ENCODE results near the gene IL34.
"Not testable (repeated sequence)": the region's sequence is repeated elsewhere in the genome, so short reads cannot be mapped to it uniquely, and the experiment has no call there.

IL34 gene

DNA sequence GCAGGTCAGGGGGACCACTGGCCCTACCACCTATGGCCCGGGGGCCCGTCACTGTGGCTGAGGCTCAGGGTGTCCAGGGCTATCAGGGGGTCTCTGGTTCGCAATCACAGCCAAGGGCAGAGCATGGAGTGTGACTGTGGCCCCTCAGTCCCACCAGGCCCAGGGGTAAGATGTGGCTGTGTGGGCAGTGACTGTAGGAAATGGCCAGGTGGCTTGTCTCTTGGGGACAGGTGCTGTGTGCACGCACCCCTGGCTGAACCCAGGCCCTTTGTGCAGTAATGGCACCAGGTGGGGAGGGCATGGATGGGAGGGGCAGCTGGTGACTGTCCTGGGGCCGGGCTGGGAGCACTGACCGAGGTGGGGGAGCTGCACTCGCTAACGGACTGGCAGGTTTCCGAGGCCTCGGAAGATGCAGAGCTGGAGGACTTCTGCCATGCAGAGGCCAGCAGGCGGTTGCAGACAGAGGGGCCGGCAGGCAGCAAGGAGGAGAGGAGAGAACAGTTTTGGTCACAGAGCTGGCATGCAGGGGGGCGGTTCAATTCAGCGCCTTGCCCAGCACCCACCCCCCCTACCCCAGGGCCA lies 18.8 kb downstream of the IL34 start:
- no peak overlapping the region for H2BK15ac ChIP-seq (ENCODE audit: low read length)
- peak overlapping the region; percentile 6 for H3K14ac ChIP-seq (ENCODE audit: low read length)
- H3K9ac ChIP-seq (ENCODE audit: low read depth, low read length, poor library complexity), result no peak overlapping the region
- peaks cover 32 to 80% of the 10 kb centered on the region in 2 donors for H3K36me3 ChIP-seq (replicated peaks in 1 of 2; ENCODE audit: control insufficient read depth in 2 of 2, insufficient read depth in 2 of 2, low read length in 2 of 2)
- H3K27ac ChIP-seq (replicated peaks; ENCODE audit: low read length), result no peak overlapping the region
- H2BK120ac ChIP-seq (ENCODE audit: low read depth, low read length), result no peak overlapping the region
- H4K91ac ChIP-seq (ENCODE audit: low read depth, low read length, poor library complexity), result no peak overlapping the region
- H3K27me3 ChIP-seq (ENCODE audit: control insufficient read depth in 3 of 3, insufficient read depth in 3 of 3, low read depth in 1 of 3, low read length in 3 of 3), result no peaks in the 10 kb centered on the region
- no peak overlapping the region for H4K8ac ChIP-seq (ENCODE audit: low read depth, low read length)
- no peak overlapping the region for H2AK5ac ChIP-seq (ENCODE audit: low read depth, low read length)
- H3K18ac ChIP-seq (ENCODE audit: low read length), result no peak overlapping the region
- H3K4me2 ChIP-seq (ENCODE audit: insufficient read depth, low read length, poor library complexity, severe bottlenecking), result no peak overlapping the region
- no peak for DNase-seq (ENCODE audit: low spot score)
- no peak overlapping the region for H3K4ac ChIP-seq (ENCODE audit: low read length)
- H3K4me1 ChIP-seq (ENCODE audit: control insufficient read depth in 2 of 2, insufficient read depth in 1 of 2, low read depth in 1 of 2, low read length in 2 of 2), result no peaks in the 10 kb centered on the region
- no CpG with 5 or more reads among the region's 14 CpGs for WGBS, 2 donors (ENCODE audit: extremely low coverage in 2 of 2, insufficient read length in 2 of 2, insufficient replicate concordance in 1 of 2)
- H3K23ac ChIP-seq (ENCODE audit: low read depth, low read length, poor library complexity), result no peak overlapping the region
- H3K4me3 ChIP-seq (ENCODE audit: low read length in 2 of 2), result no peak overlapping the region
- H3K9me3 ChIP-seq (replicated peaks in 1 of 2; ENCODE audit: control insufficient read depth in 2 of 2, insufficient read depth in 1 of 2, low read depth in 1 of 2, low read length in 2 of 2), result peaks cover 7 to 23% of the 10 kb centered on the region in 2 donors
- no peak overlapping the region for H2AFZ ChIP-seq (ENCODE audit: low read length)
- H2BK5ac ChIP-seq (ENCODE audit: low read length), result no peak overlapping the region
- peaks cover 7% of the 10 kb centered on the region for H3K79me1 ChIP-seq (ENCODE audit: low read depth, low read length)
- H2BK12ac ChIP-seq (ENCODE audit: low read length), result no peak overlapping the region

DNA sequence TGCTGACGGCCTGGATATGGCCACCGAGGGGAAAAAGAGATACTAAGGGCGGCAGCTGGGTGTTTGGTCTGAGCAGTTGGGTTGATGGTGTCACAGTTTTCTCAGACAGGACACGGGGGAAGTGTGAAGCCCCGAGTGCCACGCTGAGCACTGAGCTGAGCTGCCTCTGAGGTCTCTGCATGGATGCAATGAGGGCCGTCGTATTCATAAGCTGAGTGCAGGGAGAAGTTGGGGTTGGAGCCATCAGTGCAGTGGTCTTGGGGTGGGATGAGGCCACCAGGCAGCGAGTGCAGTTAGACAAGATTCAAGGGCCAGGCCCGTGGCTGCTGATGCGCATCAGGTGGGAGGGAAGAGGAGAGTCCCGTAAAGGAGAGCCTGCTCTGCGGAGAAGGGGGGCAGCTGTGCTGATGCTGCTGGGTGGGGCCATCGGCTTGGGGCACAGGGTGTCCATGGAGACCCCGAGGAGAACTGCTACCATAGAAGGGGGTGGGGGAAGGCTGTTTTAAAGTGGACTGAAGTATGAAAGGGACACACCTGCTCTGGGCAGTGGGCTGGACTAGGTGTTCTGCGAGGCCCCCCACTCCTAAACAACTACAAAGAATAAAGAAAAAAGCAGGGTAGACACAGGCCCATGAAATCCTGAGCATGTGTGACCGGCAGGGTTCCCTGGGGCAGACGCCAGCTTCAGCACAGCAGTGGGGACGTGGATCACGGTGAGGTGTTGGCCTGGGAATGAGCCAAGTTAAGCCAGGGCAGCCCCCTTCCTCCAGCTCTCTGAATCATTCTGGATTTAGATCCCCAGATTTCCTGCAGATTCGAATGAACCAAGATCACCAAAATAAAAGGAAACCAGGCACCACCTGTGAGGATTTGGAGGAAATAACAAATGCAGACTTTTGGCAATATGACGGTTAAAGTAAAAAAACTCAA lies 19.7 kb downstream of the IL34 start:
- no peaks in the 10 kb centered on the region for H3K4me1 ChIP-seq (ENCODE audit: control insufficient read depth in 2 of 2, insufficient read depth in 1 of 2, low read depth in 1 of 2, low read length in 2 of 2)
- H3K36me3 ChIP-seq (replicated peaks in 1 of 2; ENCODE audit: control insufficient read depth in 2 of 2, insufficient read depth in 2 of 2, low read length in 2 of 2), result peaks cover 33 to 88% of the 10 kb centered on the region in 2 donors
- no peak overlapping the region for H2BK120ac ChIP-seq (ENCODE audit: low read depth, low read length)
- H3K14ac ChIP-seq (ENCODE audit: low read length), result no peak overlapping the region
- H3K9ac ChIP-seq (ENCODE audit: low read depth, low read length, poor library complexity), result no peak overlapping the region
- H2AFZ ChIP-seq (ENCODE audit: low read length), result no peak overlapping the region
- H3K4me3 ChIP-seq (ENCODE audit: low read length in 2 of 2), result peak overlapping the region in 1 of 2 donors; percentile 47
- peaks cover 7 to 28% of the 10 kb centered on the region in 2 donors for H3K9me3 ChIP-seq (replicated peaks in 1 of 2; ENCODE audit: control insufficient read depth in 2 of 2, insufficient read depth in 1 of 2, low read depth in 1 of 2, low read length in 2 of 2)
- peak overlapping the region; percentile 53 for H2BK5ac ChIP-seq (ENCODE audit: low read length)
- H2AK5ac ChIP-seq (ENCODE audit: low read depth, low read length), result no peak overlapping the region
- H3K27ac ChIP-seq (replicated peaks; ENCODE audit: low read length), result no peak overlapping the region
- no peak overlapping the region for H3K18ac ChIP-seq (ENCODE audit: low read length)
- no peaks in the 10 kb centered on the region for H3K27me3 ChIP-seq (ENCODE audit: control insufficient read depth in 3 of 3, insufficient read depth in 3 of 3, low read depth in 1 of 3, low read length in 3 of 3)
- no peak overlapping the region for H3K23ac ChIP-seq (ENCODE audit: low read depth, low read length, poor library complexity)
- WGBS, 2 donors (ENCODE audit: extremely low coverage in 2 of 2, insufficient read length in 2 of 2, insufficient replicate concordance in 1 of 2), result no CpG with 5 or more reads among the region's 22 CpGs
- H4K91ac ChIP-seq (ENCODE audit: low read depth, low read length, poor library complexity), result no peak overlapping the region
- H2BK15ac ChIP-seq (ENCODE audit: low read length), result no peak overlapping the region
- peaks cover 7% of the 10 kb centered on the region for H3K79me1 ChIP-seq (ENCODE audit: low read depth, low read length)
- H2BK12ac ChIP-seq (ENCODE audit: low read length), result no peak overlapping the region
- H3K4me2 ChIP-seq (ENCODE audit: insufficient read depth, low read length, poor library complexity, severe bottlenecking), result no peak overlapping the region
- DNase-seq (ENCODE audit: low spot score), result no peak
- H4K8ac ChIP-seq (ENCODE audit: low read depth, low read length), result no peak overlapping the region
- no peak overlapping the region for H3K4ac ChIP-seq (ENCODE audit: low read length)

DNA sequence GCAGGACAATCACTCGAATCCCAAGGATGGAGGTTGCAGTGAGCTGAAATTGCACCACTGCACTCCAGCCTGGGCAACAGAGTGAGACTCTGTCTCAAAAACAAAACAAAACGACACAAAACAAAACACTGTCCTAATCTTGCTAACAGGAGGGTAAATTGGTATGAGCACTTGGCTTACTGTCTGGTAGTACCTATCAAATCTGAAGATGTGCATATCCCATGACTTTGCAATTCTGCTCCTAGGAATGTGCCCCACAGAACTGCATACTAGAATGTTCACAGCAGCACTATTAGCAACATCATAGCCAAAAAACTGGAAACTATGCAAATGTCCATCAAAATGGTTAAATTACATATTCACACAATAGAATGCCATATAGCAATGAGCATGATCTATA lies 23.8 kb downstream of the IL34 start:
- Histone ChIP-seq H3K27me3 (ENCODE audit: control insufficient read depth in 3 of 3, insufficient read depth in 3 of 3, low read depth in 1 of 3, low read length in 3 of 3) (no peaks in the 10 kb centered on the region), H3K27ac (replicated peaks; ENCODE audit: low read length) (no peak overlapping the region), H2BK120ac (ENCODE audit: low read depth, low read length) (no peak overlapping the region), H3K14ac (ENCODE audit: low read length) (no peak overlapping the region), H2BK12ac (ENCODE audit: low read length) (no peak overlapping the region), H2BK5ac (ENCODE audit: low read length) (no peak overlapping the region), H4K8ac (ENCODE audit: low read depth, low read length) (no peak overlapping the region), H2AK5ac (ENCODE audit: low read depth, low read length) (no peak overlapping the region), H3K4me1 (ENCODE audit: control insufficient read depth in 2 of 2, insufficient read depth in 1 of 2, low read depth in 1 of 2, low read length in 2 of 2) (no peaks in the 10 kb centered on the region), H3K9ac (ENCODE audit: low read depth, low read length, poor library complexity) (no peak overlapping the region), H3K9me3 (replicated peaks in 1 of 2; ENCODE audit: control insufficient read depth in 2 of 2, insufficient read depth in 1 of 2, low read depth in 1 of 2, low read length in 2 of 2) (peaks cover 7 to 28% of the 10 kb centered on the region in 2 donors), H3K79me1 (ENCODE audit: low read depth, low read length) (peaks cover 3% of the 10 kb centered on the region), H3K18ac (ENCODE audit: low read length) (no peak overlapping the region), H2AFZ (ENCODE audit: low read length) (no peak overlapping the region), H3K4me2 (ENCODE audit: insufficient read depth, low read length, poor library complexity, severe bottlenecking) (no peak overlapping the region), H3K23ac (ENCODE audit: low read depth, low read length, poor library complexity) (no peak overlapping the region), H3K4ac (ENCODE audit: low read length) (no peak overlapping the region), H3K36me3 (replicated peaks in 1 of 2; ENCODE audit: control insufficient read depth in 2 of 2, insufficient read depth in 2 of 2, low read length in 2 of 2) (peaks cover 33 to 99% of the 10 kb centered on the region in 2 donors), H2BK15ac (ENCODE audit: low read length) (no peak overlapping the region), H3K4me3 (ENCODE audit: low read length in 2 of 2) (no peak overlapping the region), H4K91ac (ENCODE audit: low read depth, low read length, poor library complexity) (no peak overlapping the region)
- DNase-seq (ENCODE audit: low spot score), result no peak
- no CpG with 5 or more reads among the region's 2 CpGs for WGBS, 2 donors (ENCODE audit: extremely low coverage in 2 of 2, insufficient read length in 2 of 2, insufficient replicate concordance in 1 of 2)

DNA sequence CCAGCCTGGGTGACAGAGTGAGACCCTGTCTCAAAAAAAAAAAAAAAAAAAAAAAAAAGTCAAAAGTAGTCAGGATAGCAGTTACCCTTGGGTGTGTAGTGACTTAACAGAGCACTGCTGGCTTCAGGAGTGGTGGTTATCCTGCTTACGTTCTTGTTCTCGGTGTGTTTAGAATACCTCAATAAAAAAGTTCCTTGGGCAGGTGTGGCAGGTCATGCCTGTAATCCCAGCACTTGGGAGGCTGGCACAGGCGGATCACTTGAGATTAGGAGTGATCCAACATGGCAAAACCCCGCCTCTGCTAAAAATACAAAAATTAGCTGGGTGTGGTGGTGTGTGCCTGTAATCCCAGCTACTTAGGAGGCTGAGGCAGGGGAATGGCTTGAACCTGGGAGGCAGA lies 24.6 kb downstream of the IL34 start:
- H3K4me3 ChIP-seq (ENCODE audit: low read length in 2 of 2); H3K14ac ChIP-seq (ENCODE audit: low read length); H3K27me3 ChIP-seq (ENCODE audit: control insufficient read depth in 3 of 3, insufficient read depth in 3 of 3, low read depth in 1 of 3, low read length in 3 of 3); H3K4me2 ChIP-seq (ENCODE audit: insufficient read depth, low read length, poor library complexity, severe bottlenecking); H2BK15ac ChIP-seq (ENCODE audit: low read length); H3K23ac ChIP-seq (ENCODE audit: low read depth, low read length, poor library complexity); H3K27ac ChIP-seq (replicated peaks; ENCODE audit: low read length); H2BK5ac ChIP-seq (ENCODE audit: low read length); H2AFZ ChIP-seq (ENCODE audit: low read length); H2AK5ac ChIP-seq (ENCODE audit: low read depth, low read length); H4K91ac ChIP-seq (ENCODE audit: low read depth, low read length, poor library complexity); H2BK12ac ChIP-seq (ENCODE audit: low read length); H3K9ac ChIP-seq (ENCODE audit: low read depth, low read length, poor library complexity); H4K8ac ChIP-seq (ENCODE audit: low read depth, low read length); DNase-seq (ENCODE audit: low spot score); H3K4me1 ChIP-seq (ENCODE audit: control insufficient read depth in 2 of 2, insufficient read depth in 1 of 2, low read depth in 1 of 2, low read length in 2 of 2); H3K4ac ChIP-seq (ENCODE audit: low read length); H3K79me1 ChIP-seq (ENCODE audit: low read depth, low read length); H3K18ac ChIP-seq (ENCODE audit: low read length); H2BK120ac ChIP-seq (ENCODE audit: low read depth, low read length): not testable (repeated sequence)
- Histone ChIP-seq H3K9me3 (replicated peaks in 1 of 2; ENCODE audit: control insufficient read depth in 2 of 2, insufficient read depth in 1 of 2, low read depth in 1 of 2, low read length in 2 of 2) (peaks cover 7 to 28% of the 10 kb centered on the region in 2 donors), H3K36me3 (replicated peaks in 1 of 2; ENCODE audit: control insufficient read depth in 2 of 2, insufficient read depth in 2 of 2, low read length in 2 of 2) (peaks cover 31 to 99% of the 10 kb centered on the region in 2 donors)
- WGBS, 2 donors (ENCODE audit: extremely low coverage in 2 of 2, insufficient read length in 2 of 2, insufficient replicate concordance in 1 of 2), result no CpG with 5 or more reads among the region's 4 CpGs

Measured in neuronal stem cell (in vitro differentiated cells).